Measurements from ENCODE around the gene VWA5B1.

Gene VWA5B1

DNA sequence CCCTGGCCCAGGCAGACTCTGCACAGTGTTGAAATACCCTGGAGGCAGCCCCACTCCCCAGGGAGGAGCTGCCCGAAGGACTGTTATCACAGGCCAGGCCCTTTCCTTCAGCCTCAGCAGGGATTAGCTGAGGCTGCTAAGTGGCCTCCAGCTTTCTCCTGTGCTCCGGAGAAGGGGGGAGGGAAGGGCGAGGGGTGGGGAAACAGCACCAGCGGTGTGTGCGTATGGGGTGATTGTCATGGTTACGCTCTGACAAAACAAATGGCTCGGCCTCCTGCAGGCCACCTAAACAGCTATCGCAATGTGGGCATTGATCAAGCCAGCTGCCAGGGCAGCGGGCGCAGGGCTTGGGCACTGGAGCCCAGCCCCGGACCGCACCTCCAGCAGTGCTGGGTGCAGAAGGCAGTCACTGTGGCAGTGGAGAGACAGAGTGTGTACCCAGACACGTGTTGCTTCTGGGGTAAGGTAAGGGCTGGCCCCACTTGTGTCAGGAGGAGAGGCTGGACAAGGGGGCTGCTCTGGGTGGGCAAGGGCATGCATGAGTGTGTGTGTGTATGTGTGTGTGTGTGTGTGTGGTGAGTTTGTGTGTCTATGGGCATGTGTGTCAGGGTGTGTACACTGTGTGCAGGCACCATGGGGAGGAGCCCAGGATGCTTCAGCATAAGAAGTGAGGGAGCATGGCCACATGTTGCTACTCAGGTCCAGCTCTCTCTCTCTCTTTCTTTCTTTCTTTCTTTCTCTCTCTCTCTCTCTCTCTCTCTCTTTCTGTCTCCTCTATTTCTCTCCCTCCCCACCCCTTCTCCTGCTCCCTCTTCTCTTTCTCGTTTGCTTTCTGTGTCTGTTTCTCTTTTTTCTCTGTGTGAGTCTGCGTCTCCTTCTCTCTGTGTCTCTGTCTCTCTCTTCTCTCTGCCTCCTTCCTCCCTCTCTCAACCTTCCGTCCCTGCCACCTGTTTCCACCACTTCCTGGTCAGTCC is at the start of gene VWA5B1:
Gene VWA5B1, plus strand, starts transcription at position 252 of the 974 bp plus-strand sequence. CDS start 19,727 bp downstream, outside the sequence.
- TF ChIP-seq GATA3 (IDR thresholded peaks at IDR 0.05; ENCODE audit: low read depth, low read length) (no peak), GATA2 (IDR thresholded peaks at IDR 0.05; ENCODE audit: low read depth, low read length) (no peak)

GRCh38 chr1:20242890-20243479 is 47.7 kb upstream of the VWA5B1 start:
- TF ChIP-seq GATA2 (IDR thresholded peaks at IDR 0.05; ENCODE audit: low read depth, low read length), result no peak
- no peak for TF ChIP-seq GATA3 (IDR thresholded peaks at IDR 0.05; ENCODE audit: low read depth, low read length)

DNA sequence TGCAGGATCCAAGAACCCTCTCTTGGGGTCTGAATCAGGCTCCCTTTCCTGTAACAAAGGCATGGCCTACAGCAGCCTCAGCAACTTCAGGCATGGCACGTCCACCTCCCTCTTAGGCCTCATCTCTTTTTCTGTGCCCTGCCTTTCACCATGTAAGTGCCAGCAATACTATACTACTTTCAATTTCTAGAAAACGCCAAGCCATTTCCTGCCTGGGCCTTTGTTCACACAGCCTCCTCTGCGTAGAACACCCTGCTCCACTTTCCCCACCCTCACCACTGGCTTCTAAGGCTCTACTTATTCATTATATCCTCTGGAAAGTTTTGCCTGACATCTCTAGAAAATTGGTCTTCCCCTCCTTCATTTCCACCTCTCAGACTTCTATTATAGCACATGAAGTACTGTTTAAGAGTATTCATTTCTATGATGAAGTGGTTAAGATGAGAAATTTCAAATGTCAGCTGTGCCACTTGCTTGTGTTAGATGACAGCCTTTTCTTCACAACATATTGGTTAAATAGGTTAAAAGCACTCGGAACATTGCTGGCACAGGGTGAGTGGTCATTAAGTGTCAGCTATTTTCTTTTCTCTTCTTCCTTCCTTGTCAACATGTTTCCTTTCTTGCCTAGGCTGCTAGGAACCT is 41.6 kb upstream of the VWA5B1 start:
- TF ChIP-seq GATA3 (IDR thresholded peaks at IDR 0.05; ENCODE audit: low read depth, low read length) (no peak), GATA2 (IDR thresholded peaks at IDR 0.05; ENCODE audit: low read depth, low read length) (no peak)

DNA sequence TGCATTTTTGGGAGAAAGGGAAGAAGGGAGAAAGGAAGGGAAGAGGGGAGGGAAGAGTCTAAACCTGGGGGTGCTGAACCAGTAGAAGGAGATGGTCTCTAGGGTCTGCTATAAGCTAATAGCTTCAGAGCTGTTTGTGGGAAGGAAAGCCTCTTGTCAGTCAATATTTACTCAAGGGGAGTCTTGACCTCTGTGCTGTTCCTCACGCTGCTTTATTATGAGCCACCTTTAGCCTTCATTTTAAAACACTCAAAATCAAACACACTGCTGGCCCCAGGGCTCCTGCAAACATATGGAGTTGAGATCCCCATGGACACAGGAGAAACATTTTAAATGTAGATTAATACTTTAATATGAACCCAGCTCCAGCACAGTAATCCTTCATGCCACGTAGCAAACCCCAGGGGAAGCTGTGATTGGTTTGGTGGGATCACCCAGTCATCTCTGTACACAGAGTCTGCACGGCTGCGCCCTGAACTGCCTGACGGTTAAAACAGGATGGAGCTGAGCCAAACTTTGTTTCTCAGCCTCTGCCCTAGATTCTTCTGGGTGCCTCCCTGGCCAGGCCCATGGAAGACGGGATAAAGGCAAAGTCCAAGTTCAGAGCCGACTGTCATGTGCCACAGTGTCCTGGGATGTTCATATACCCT is 40.2 kb upstream of the VWA5B1 start:
- TF ChIP-seq GATA3 (IDR thresholded peaks at IDR 0.05; ENCODE audit: low read depth, low read length) (no peak), GATA2 (IDR thresholded peaks at IDR 0.05; ENCODE audit: low read depth, low read length) (no peak)

GRCh38 chr1:20252587-20252986 is 38.1 kb upstream of the VWA5B1 start:
- TF ChIP-seq GATA3 (IDR thresholded peaks at IDR 0.05; ENCODE audit: low read depth, low read length) (no peak), GATA2 (IDR thresholded peaks at IDR 0.05; ENCODE audit: low read depth, low read length) (no peak)

DNA sequence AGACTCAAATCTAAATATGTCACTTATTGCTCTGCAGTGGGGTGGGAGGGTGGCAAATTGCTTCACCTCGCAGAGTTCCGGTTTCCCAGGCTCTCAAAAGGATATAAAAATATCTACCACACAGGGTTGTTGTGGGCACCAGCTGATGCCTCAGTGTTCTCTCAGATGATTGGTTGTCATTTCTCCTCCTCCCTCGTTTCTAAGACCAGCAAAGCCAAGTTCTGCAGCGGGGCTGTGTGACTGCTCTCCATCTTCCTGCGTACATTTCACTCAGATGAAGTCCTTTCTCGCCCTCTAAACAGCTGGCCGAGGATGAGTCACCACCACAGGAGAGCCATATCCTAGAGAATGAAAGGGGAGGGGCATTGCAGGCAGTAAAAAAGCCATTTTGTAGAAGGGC is 35.0 kb upstream of the VWA5B1 start:
- no peak for TF ChIP-seq GATA2 (IDR thresholded peaks at IDR 0.05; ENCODE audit: low read depth, low read length)
- TF ChIP-seq GATA3 (IDR thresholded peaks at IDR 0.05; ENCODE audit: low read depth, low read length), result no peak

DNA sequence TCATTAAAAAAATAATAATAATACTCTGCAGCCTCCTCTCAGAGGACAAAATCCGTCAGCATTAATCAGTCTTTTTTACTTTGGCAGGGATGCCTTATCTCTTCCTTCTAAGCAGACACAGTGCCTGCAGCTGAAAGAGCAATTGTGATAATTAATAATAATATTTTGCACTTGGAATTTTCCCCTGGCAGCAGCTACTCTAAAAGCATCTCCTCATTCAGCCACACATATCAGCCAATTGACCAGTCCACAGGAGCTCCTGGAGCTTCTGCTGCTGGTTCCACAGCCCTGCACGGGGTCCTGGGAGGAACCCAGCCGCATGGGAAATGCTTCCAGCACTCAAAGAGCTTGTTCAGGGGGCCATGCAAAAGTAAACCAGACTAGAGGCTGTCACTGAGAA is 31.0 kb upstream of the VWA5B1 start:
- peak; percentile 49 for TF ChIP-seq GATA2 (IDR thresholded peaks at IDR 0.05; ENCODE audit: low read depth, low read length)
- peak; percentile 30; the same call in 1 of the 2 replicates for TF ChIP-seq GATA3 (IDR thresholded peaks at IDR 0.05; ENCODE audit: low read depth, low read length)

DNA sequence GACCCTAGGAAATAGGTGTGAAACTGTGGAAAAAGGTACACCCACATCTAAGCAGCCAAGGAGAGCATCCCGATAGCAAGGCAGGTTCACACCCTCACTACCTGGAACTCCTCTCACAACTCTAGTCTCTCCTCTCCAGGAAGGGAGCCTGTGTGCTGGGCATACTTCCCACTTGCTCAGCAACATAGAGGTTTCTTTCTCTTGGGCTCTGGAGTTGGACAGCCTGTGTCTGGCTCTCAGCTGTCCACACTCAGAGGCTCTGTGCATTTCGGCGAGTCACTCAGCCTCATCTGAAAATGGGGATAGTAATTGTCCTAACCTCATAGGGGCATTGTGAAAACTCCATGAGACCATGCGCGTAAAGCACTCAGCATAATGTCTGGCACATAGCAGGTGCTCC is 29.6 kb upstream of the VWA5B1 start:
- no peak for TF ChIP-seq GATA2 (IDR thresholded peaks at IDR 0.05; ENCODE audit: low read depth, low read length)
- no peak for TF ChIP-seq GATA3 (IDR thresholded peaks at IDR 0.05; ENCODE audit: low read depth, low read length)

DNA sequence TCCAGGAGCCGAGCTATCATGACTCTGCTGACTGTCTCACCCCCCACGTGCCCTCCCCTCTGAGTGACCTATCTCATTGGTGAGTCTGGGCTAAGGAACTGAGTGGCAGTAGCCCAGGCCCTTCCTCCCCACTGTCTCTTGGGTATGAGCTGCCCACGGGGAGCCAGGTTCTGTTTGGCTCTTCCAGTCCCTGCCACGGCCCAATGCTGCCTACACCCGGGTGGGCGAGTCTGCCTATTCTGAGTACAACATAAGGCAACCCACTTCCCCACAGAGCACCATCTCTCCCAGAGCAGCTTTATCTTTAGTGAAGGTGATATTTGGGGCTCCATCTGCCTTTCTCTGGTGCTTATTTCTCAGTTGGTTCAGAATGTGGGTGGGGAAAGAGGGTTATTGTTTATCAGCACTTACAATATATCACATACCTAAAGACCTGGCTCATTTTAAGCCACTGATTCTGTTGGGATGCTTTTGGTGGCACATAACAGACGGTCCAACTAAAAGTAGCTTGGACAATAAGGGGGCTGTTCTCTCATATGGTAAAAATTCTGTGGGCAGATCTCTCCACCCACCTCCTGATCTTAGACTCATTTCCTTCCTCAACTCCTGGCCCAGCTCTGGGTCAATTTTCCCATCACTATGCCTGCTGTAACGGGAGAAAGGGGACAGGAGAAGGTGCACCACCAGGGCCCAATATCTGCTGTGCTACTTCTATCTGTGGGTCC is 27.7 kb upstream of the VWA5B1 start:
- TF ChIP-seq GATA3 (IDR thresholded peaks at IDR 0.05; ENCODE audit: low read depth, low read length) (no peak), GATA2 (IDR thresholded peaks at IDR 0.05; ENCODE audit: low read depth, low read length) (no peak)

- TF ChIP-seq GATA2 (IDR thresholded peaks at IDR 0.05; ENCODE audit: low read depth, low read length) (no peak), GATA3 (IDR thresholded peaks at IDR 0.05; ENCODE audit: low read depth, low read length) (no peak)
These were observed 25.4 kb upstream of the VWA5B1 start for GRCh38 chr1:20265250-20265649.

DNA sequence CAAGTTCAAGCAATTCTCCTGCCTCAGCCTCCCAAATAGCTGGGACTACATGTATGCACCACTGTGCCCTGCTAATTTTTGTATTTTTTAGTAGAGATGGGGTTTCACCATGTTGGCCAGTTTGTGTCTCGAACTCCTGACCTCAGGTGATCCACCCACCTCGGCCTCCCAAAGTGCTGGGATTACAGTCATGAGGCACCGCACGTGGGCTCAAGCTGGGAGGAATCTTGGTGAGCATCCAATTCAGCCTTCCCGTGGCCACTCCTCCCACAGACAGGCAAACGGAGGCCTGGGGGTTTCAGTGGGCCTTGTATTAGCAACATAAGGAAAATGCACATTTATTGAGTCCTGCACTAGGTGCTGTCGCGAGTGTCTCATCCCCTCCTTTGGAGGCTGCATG is 24.5 kb upstream of the VWA5B1 start:
- TF ChIP-seq GATA3 (IDR thresholded peaks at IDR 0.05; ENCODE audit: low read depth, low read length) (no peak), GATA2 (IDR thresholded peaks at IDR 0.05; ENCODE audit: low read depth, low read length) (no peak)

- TF ChIP-seq GATA2 (IDR thresholded peaks at IDR 0.05; ENCODE audit: low read depth, low read length) (no peak), GATA3 (IDR thresholded peaks at IDR 0.05; ENCODE audit: low read depth, low read length) (no peak)
These were observed 24.0 kb upstream of the VWA5B1 start for GRCh38 chr1:20266642-20267041.

All from SH-SY5Y (cell line).